Liver (tissue), 3 donors: ENCODE data around the gene NFKB1.

ENCODE experiments used
- MAX ChIP-seq: IDR thresholded peaks from 2 replicates; pipeline ENCODE4 v1.6.1; 2016; ENCODE audit warnings: antibody characterized with exemption
- REST ChIP-seq: IDR thresholded peaks from 2 replicates; pipeline ENCODE4 v1.6.1; 2016; ENCODE audit warnings: antibody characterized with exemption, mild to moderate bottlenecking
- RXRA ChIP-seq, 2 donors: IDR thresholded peaks; 2 replicates each; pipeline ENCODE4 v1.6.1; 2017 to 2018; ENCODE audit warnings: antibody characterized with exemption in 2 of 2, mild to moderate bottlenecking in 1 of 2
- TF ChIP-seq, protein P1 (sequence below): fragments of 150-350 bp; IDR thresholded peaks from 2 replicates; pipeline ENCODE4 v1.5.1; 2017; ENCODE audit warnings: improper control_type of control experiment, low read depth, low read length; ENCODE audit not compliant: missing input control
- donor health status: healthy.
- donor health status: healthy.

DNA sequence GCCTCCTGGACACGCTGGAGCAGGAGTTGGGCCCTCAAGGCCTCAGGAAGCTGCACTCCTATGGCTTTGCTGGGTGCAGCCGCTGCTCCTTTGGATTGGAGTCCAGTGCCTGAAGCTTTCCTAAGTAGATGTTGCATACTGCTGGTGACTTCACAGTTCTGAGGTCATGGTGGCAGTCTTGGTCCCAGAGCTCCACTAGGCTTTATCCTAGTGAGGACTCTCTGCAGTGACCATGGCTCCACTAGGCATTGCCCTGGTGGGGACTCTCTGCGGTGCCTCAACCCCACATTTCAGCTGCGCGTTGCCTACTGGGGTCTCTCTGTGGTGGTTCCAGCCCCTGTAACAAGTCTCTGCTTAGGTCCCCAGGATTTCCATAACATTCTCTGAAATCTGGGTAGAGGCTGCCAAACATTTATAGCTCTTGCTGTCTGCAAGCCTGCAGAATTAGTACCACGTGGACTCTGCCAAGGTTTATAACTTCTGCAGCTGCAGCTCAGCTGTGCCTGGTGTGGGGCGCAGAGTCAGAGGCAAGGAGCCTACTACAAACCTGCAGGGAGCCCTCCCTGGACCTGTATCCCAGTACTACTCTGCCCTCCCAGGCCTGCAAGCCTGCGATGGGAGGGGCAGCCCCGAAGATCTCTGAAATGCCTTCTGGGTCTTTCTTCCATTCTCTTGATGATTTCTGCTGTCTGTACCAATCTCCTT lies 46.0 kb upstream of the NFKB1 start:
- TF ChIP-seq, protein P1, sequence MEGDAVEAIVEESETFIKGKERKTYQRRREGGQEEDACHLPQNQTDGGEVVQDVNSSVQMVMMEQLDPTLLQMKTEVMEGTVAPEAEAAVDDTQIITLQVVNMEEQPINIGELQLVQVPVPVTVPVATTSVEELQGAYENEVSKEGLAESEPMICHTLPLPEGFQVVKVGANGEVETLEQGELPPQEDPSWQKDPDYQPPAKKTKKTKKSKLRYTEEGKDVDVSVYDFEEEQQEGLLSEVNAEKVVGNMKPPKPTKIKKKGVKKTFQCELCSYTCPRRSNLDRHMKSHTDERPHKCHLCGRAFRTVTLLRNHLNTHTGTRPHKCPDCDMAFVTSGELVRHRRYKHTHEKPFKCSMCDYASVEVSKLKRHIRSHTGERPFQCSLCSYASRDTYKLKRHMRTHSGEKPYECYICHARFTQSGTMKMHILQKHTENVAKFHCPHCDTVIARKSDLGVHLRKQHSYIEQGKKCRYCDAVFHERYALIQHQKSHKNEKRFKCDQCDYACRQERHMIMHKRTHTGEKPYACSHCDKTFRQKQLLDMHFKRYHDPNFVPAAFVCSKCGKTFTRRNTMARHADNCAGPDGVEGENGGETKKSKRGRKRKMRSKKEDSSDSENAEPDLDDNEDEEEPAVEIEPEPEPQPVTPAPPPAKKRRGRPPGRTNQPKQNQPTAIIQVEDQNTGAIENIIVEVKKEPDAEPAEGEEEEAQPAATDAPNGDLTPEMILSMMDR = no peak
- TF ChIP-seq RXRA (IDR thresholded peaks at IDR 0.05) (no peak), REST (no peak), MAX (no peak)
